ENCODE results near the gene RAB10.

RAB10 gene

DNA sequence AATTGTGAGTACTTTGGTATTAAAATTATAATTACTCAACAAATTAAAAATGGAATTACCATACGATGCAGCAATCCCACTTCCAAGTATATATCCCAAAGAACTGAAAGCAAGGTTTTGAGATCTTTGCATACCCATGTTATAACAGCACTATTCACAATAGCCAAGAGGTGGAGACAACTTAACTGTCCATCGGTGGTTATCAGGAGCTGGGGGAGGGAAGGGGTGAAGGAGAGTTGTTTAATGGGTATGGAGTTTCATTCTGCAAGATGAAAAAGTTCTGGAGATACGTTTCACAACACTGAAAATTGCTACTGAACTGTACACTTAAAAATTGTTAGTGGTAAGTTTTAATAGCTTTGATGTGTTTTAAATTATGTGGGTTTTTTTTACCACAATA, 25.7 kb downstream of the RAB10 start:
- H3K4me3 ChIP-seq (ENCODE audit: low read depth, low read length), result no peak overlapping the region
- DNase-seq (ENCODE audit: low read depth), result peak; percentile 40
- TF ChIP-seq, protein P1, sequence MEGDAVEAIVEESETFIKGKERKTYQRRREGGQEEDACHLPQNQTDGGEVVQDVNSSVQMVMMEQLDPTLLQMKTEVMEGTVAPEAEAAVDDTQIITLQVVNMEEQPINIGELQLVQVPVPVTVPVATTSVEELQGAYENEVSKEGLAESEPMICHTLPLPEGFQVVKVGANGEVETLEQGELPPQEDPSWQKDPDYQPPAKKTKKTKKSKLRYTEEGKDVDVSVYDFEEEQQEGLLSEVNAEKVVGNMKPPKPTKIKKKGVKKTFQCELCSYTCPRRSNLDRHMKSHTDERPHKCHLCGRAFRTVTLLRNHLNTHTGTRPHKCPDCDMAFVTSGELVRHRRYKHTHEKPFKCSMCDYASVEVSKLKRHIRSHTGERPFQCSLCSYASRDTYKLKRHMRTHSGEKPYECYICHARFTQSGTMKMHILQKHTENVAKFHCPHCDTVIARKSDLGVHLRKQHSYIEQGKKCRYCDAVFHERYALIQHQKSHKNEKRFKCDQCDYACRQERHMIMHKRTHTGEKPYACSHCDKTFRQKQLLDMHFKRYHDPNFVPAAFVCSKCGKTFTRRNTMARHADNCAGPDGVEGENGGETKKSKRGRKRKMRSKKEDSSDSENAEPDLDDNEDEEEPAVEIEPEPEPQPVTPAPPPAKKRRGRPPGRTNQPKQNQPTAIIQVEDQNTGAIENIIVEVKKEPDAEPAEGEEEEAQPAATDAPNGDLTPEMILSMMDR (IDR thresholded peaks at IDR 0.05; ENCODE audit: low read depth, low read length), result no peak
- TF ChIP-seq POLR2A (IDR thresholded peaks at IDR 0.05; ENCODE audit: extremely low read depth, insufficient read length), result no peak
- no peak for TF ChIP-seq MYC (IDR thresholded peaks at IDR 0.05; ENCODE audit: low read depth, low read length)
- TF ChIP-seq, protein P2, sequence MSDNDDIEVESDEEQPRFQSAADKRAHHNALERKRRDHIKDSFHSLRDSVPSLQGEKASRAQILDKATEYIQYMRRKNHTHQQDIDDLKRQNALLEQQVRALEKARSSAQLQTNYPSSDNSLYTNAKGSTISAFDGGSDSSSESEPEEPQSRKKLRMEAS (IDR thresholded peaks at IDR 0.05; ENCODE audit: low read depth, low read length), result no peak

DNA sequence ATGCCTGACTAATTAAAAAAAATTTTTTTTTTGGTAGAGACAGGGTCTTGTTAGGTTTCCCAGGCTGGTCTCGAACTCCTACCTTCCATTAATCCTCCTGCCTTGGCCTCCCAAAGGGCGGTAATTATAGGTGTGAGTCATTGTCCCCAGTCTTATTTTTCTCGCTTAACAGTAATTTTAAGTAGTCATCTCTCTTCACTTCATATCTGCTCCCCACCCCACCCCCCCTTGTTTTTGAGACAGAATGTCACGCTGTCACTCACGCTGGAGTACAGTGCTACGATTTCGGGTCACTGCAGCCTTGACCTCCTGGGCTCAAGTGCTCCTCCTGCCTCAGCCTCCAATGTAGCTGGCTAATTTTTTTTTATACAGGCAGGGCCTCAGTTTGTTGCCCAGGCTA, 27.7 kb downstream of the RAB10 start:
- H3K4me3 ChIP-seq (ENCODE audit: low read depth, low read length), result no peak overlapping the region
- DNase-seq (ENCODE audit: low read depth), result no peak
- TF ChIP-seq, protein P2 (IDR thresholded peaks at IDR 0.05; ENCODE audit: low read depth, low read length), result no peak
- TF ChIP-seq, protein P1 (IDR thresholded peaks at IDR 0.05; ENCODE audit: low read depth, low read length), result no peak
- TF ChIP-seq MYC (IDR thresholded peaks at IDR 0.05; ENCODE audit: low read depth, low read length) (no peak), POLR2A (IDR thresholded peaks at IDR 0.05; ENCODE audit: extremely low read depth, insufficient read length) (no peak)

DNA sequence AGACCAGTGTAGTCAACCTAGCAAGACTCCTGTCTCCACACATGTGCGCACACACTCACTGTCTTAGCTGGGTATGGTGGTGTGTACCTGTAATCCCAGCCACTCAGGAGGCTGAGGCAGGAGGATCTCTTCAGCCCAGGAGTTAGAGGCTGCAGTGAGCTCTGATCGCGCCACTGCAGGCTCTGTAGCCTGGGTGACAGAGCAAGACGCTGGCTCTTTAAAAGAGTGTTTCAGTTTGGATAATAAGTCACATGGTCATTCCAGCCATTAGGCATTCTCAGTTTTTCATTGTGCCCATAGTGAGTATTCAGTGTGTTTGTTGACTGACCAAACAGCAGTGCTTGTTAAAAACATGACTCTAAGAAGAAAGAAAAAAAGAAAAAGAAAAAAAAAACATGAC, 31.0 kb downstream of the RAB10 start:
- DNase-seq (ENCODE audit: low read depth), result no peak
- no peak for TF ChIP-seq MYC (IDR thresholded peaks at IDR 0.05; ENCODE audit: low read depth, low read length)
- TF ChIP-seq, protein P2 (IDR thresholded peaks at IDR 0.05; ENCODE audit: low read depth, low read length), result no peak
- TF ChIP-seq POLR2A (IDR thresholded peaks at IDR 0.05; ENCODE audit: extremely low read depth, insufficient read length), result no peak
- TF ChIP-seq, protein P1 (IDR thresholded peaks at IDR 0.05; ENCODE audit: low read depth, low read length), result no peak
- H3K4me3 ChIP-seq (ENCODE audit: low read depth, low read length), result no peak overlapping the region

DNA sequence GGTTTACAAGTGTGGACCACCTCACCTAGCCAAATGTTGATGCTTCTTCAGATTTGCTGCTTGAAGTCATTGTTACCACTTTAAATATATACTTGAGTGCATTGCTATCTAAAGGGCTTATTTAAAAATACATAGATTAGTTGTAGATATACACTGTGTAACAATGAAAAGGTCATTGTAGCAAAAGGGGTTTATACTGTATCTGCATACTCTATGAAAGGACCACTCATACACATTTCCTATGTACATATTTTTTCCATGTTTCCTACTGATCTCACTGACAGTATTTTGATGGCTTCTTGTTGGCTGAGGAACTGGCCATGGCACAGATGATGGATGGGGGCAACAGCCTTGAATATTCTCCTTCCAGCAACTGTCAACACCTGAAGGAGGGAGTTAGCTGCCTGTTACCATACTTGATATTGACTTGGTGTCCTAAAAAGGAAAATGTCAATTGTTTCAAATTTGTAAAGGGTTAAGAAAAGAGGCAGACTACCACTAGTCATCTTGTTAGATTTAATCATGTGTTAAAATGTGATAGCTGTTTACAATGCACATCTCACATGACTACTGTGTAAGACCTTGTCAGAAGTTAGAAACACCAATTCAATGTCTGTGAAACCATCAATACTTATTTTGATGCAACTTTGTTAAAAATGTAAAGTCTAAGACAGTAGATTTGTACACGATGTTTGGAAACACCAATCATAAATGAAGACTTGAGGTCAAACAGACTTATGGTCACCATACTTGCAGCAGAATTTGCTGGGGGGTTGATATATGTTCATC, 33.5 kb downstream of the RAB10 start:
- no peak for DNase-seq (ENCODE audit: low read depth)
- no peak overlapping the region for H3K4me3 ChIP-seq (ENCODE audit: low read depth, low read length)
- TF ChIP-seq, protein P2 (IDR thresholded peaks at IDR 0.05; ENCODE audit: low read depth, low read length), result no peak
- TF ChIP-seq, protein P1 (IDR thresholded peaks at IDR 0.05; ENCODE audit: low read depth, low read length), result no peak

DNA sequence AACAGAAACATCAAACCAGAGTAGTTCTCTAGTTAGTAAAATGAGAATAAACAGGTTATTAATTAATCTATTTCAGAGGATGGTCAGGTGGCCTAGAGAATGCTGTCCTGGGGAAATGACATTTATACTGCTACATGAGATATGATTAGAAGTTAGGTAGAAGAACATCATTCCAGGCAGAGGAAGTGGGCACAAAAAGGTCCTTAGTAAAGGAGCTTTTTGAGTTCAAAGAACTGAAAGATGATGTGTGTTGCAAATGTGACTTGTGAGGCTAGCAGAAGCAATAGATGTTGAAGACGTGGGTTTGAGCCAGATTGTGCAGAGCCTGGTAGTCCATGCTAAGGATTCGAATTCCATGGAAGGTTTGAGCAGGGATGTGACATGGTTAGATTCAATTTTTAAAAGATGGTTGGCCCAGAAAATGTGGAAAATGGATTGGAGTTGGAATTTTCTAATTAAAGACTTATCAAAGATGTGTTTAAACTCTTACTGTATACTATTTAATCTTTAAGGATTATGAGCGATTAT, 34.2 kb downstream of the RAB10 start:
- DNase-seq (ENCODE audit: low read depth), result peak; percentile 42
- TF ChIP-seq, protein P1 (IDR thresholded peaks at IDR 0.05; ENCODE audit: low read depth, low read length), result no peak
- TF ChIP-seq, protein P2 (IDR thresholded peaks at IDR 0.05; ENCODE audit: low read depth, low read length), result no peak
- TF ChIP-seq POLR2A (IDR thresholded peaks at IDR 0.05; ENCODE audit: extremely low read depth, insufficient read length) (no peak), MYC (IDR thresholded peaks at IDR 0.05; ENCODE audit: low read depth, low read length) (no peak)
- H3K4me3 ChIP-seq (ENCODE audit: low read depth, low read length), result no peak overlapping the region

Data from NB4 (cell line).